Cardiac muscle cell (in vitro differentiated cells and primary cell): ENCODE results near the gene NOTCH3. TPM values are rescaled to one million over a fixed set of nuclear protein-coding genes. Genes with fewer than 3 reads are reported as not detected.

Source experiments
- DNase-seq, 2 donors: peaks; one replicate each; pipeline versions ENCODE4 v3.0.0 to v3.0.0-alpha.2; 2010 to 2017; ENCODE audit warnings: low read depth in 1 of 2, low spot score in 1 of 2
- H3K27ac ChIP-seq: fragments of 200-600 bp; sonication (generic); 2 replicates; pipeline ENCODE4 v1.5.1; 2016
- H3K27me3 ChIP-seq: fragments of 200-600 bp; sonication (generic); 2 replicates; pipeline ENCODE4 v1.6.0; 2016; ENCODE audit warnings: control low read depth
- H3K36me3 ChIP-seq: fragments of 200-600 bp; sonication (generic); 2 replicates; pipeline ENCODE4 v1.5.1; 2016; ENCODE audit warnings: control low read depth
- H3K4me1 ChIP-seq: fragments of 200-600 bp; sonication (generic); 2 replicates; pipeline ENCODE4 v1.8.1; 2017; ENCODE audit warnings: low read depth, mild to moderate bottlenecking, mixed run types
- H3K4me3 ChIP-seq: fragments of 200-600 bp; sonication (generic); 2 replicates; pipeline ENCODE4 v1.5.1; 2016; ENCODE audit warnings: mild to moderate bottlenecking
- H3K9me3 ChIP-seq: fragments of 200-600 bp; sonication (generic); 2 replicates; pipeline ENCODE4 v1.5.1; 2017; ENCODE audit warnings: low read depth, mild to moderate bottlenecking, control low read depth
- polyA plus RNA-seq: library from polyadenylated mRNA; unstranded; fragments of >200 nt; fragmentation: Nextera tagmentation; extraction: Ambion mirVana; gene quantifications from 2 replicates; pipeline ENCODE4 v1.2.1, GENCODE V29; 2016
- total RNA-seq: library from RNA; depleted of rRNA; stranded (reverse); fragments of >200 nt; gene quantifications from 2 replicates; pipeline ENCODE4 v1.2.3, GENCODE V29; 2016
- TF ChIP-seq, protein P1 (sequence below): IDR thresholded peaks from 2 replicates; pipeline ENCODE4 v1.5.1; 2012; ENCODE audit warnings: low read depth, mild to moderate bottlenecking, low read length

NOTCH3 gene
- total and polyA plus RNA-seq, 2 experiments from 2014 or later, result 19.9 to 40.4 TPM

DNA sequence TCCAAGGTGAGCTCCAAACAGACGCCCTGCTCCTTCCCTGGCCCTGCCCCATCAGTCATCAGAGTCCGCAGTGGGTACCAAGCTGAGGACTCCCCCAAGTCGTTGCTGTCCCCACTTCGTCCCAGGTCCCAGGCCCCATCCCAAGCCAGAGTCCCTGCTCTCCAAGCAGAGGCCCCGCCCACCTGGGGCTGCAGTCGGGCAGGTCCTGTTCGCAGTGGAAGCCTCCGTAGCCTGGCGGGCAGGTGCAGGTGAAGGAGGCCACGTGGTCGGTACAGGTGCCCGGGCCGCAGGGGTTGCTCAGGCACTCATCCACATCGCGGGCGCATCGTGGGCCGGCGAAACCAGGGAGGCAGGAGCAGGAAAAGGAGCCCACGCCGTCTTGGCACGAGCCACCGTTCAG, 19.4 kb downstream of the NOTCH3 start:
- TF ChIP-seq, protein P1, sequence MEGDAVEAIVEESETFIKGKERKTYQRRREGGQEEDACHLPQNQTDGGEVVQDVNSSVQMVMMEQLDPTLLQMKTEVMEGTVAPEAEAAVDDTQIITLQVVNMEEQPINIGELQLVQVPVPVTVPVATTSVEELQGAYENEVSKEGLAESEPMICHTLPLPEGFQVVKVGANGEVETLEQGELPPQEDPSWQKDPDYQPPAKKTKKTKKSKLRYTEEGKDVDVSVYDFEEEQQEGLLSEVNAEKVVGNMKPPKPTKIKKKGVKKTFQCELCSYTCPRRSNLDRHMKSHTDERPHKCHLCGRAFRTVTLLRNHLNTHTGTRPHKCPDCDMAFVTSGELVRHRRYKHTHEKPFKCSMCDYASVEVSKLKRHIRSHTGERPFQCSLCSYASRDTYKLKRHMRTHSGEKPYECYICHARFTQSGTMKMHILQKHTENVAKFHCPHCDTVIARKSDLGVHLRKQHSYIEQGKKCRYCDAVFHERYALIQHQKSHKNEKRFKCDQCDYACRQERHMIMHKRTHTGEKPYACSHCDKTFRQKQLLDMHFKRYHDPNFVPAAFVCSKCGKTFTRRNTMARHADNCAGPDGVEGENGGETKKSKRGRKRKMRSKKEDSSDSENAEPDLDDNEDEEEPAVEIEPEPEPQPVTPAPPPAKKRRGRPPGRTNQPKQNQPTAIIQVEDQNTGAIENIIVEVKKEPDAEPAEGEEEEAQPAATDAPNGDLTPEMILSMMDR, result no peak
- Histone ChIP-seq H3K27me3 (no peaks in the 10 kb centered on the region), H3K36me3 (peaks cover 18% of the 10 kb centered on the region), H3K4me1 (no peaks in the 10 kb centered on the region), H3K9me3 (no peaks in the 10 kb centered on the region), H3K27ac (no peak overlapping the region), H3K4me3 (no peak overlapping the region)
- no peak for DNase-seq

DNA sequence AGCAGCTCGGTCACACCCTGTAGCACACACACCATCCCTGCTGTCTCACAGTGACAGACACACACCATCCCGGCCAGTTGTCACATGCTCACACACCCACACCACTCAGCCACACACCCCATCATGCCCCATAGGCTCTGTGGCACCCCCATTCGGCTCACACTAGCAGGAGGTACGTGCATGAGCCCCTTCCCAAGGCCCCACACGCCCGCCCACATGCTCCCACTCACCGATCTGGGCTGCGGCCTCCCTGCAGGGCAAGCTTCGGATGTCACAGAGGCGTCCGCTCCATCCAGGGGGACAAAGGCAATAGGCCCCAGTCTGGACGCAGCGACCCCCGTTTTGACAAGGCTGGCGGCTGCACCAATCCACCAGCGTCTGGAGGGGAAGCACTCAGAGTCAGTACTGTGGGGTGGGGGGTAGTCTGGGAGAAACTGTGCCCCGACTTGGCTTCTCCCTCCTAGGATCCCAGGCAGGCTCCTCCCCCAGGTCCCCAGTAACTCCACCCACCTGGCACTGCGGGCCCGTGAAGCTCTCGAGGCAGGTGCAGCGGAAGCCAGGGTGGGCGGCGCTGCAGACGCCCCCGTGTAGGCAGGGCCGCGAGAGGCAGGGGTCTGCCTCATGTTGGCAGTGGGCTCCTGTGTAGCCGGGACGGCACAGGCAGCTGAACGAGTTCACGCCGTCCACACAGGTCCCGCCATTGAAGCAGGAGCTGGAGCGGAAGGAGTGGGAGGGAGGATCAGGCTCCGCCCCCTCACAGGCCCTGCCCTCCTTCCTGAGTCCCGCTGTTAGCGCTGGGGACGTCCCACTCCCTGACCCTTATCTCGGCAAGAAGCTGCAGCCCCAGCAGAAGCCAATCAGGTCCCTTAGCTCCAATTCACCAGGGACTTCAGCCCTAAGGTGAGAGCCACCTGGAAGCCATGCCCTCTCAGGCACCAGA, 20.1 kb downstream of the NOTCH3 start:
- H3K27ac ChIP-seq, result no peak overlapping the region
- no peaks in the 10 kb centered on the region for H3K9me3 ChIP-seq
- H3K27me3 ChIP-seq, result no peaks in the 10 kb centered on the region
- peak in 1 of 2 donors; percentile 43 for DNase-seq
- peaks cover 17% of the 10 kb centered on the region for H3K36me3 ChIP-seq
- H3K4me1 ChIP-seq, result no peaks in the 10 kb centered on the region
- no peak overlapping the region for H3K4me3 ChIP-seq
- TF ChIP-seq, protein P1, result no peak

DNA sequence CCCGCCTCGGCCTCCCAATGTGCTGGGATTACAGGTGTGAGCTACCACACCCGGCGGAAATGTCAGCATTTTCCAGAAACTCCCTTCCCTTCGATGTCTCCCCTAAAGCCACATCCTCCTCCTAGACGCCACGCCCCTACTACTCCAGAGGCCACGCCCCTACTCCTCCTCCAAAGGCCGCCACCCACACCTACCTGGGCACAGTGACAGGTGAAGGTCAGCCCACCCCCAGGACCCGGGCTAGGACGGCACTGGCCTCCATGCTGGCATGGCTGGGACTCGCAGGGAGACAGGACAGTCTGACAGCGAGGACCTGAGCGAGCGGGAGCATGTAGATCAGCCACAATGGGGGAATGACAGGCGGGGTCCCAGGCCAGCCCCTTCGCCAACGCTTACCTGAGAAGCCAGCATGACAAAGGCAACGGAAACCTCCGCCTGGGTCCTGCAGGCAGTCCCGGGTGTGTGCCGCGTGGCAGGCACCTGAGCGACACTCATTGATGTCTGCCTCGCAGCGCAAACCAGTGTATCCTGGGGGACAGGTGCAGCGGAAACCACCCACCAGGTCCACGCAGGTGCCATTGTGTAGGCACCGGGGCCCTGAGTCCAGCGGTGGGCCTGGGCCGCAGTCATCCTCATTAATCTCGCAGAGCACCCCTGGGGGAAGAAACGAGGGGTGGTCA, 22.0 kb downstream of the NOTCH3 start:
- DNase-seq, result no peak
- no peak overlapping the region for H3K27ac ChIP-seq
- H3K4me3 ChIP-seq, result no peak overlapping the region
- no peaks in the 10 kb centered on the region for H3K27me3 ChIP-seq
- peaks cover 20% of the 10 kb centered on the region for H3K36me3 ChIP-seq
- TF ChIP-seq, protein P1, result no peak
- no peaks in the 10 kb centered on the region for H3K9me3 ChIP-seq
- no peaks in the 10 kb centered on the region for H3K4me1 ChIP-seq

DNA sequence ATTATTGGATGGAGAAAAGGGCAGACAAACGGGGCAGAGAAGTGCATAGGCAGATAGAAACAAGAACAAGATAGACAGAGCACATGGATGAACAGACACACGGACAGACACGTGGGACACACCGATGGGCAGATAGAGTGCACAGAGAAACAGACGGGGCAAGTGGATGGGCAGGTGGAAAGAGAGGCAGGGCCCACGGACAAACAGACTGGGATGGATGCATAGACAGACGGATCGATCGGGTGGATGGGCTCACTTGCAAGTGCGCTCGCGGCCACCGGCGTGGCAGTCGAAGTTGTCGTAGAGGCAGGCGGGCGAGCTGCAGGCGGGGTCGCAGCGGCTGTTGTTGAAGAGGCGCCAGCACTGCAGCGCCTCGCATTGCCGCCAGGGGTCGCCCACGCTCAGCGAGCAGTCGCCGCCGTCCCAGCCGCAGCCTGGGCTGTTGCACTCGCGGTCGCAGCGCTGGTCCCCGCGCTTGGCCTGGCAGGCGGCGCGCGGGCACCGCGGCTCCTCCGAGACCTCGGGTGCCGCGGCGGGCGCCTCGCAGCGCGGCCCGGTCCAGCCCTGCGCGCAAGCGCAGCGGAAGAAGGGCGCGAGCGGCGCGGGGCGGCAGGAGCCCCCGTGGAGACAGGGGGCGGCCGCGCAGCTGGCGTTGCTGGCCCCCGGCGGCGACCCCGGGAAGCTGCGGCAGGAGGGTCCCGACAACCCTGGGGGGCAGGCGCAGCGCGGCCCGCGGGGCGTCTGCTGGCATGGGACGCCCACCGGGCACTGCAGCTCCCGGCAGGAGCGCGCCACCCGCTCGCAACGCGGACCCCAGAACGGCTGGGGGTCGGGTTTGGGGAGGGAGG, 23.3 kb downstream of the NOTCH3 start:
- Histone ChIP-seq H3K27ac (no peak overlapping the region), H3K36me3 (peaks cover 20% of the 10 kb centered on the region), H3K9me3 (no peaks in the 10 kb centered on the region), H3K4me1 (no peaks in the 10 kb centered on the region), H3K27me3 (no peaks in the 10 kb centered on the region), H3K4me3 (no peak overlapping the region)
- TF ChIP-seq, protein P1, result peak; percentile 75
- DNase-seq, result peak; percentile 78 to 92

DNA sequence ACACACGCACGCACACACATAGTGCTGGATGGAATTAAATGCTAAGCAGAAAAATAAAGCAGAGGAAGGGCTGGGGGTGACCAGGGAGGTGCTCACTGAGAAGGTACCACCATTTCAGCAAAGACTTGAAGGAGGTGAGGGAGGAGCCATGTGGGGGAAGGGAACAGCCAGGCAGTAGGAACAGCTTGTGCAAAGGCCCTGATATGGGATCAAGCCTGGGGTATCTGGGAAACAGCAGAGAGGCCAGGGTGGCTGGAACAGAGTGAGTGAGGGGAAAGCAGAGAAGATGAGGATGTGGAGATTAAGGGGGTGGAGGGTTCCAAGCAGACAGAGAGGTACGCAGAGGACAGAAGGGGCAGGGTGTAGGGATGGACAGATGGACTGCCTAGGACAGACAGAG, 25.2 kb downstream of the NOTCH3 start:
- TF ChIP-seq, protein P1, result no peak
- DNase-seq, result no peak
- Histone ChIP-seq H3K27ac (no peak overlapping the region), H3K9me3 (no peaks in the 10 kb centered on the region), H3K4me1 (no peaks in the 10 kb centered on the region), H3K4me3 (no peak overlapping the region), H3K36me3 (peaks cover 20% of the 10 kb centered on the region), H3K27me3 (no peaks in the 10 kb centered on the region)
